ENCODE data around the gene SMCO3. TPM values are rescaled to one million over a fixed set of nuclear protein-coding genes. Genes with fewer than 3 reads are reported as not detected.
A peak's percentile ranks its signal among the peaks of the same experiment; 100 is the strongest.

Gene SMCO3
- total RNA-seq, 3 donors from 2014 or later = not detected

- peak; percentile 51 for ATAC-seq
- no peak overlapping the region for H3K4me3 ChIP-seq
- TF ChIP-seq, protein P1, sequence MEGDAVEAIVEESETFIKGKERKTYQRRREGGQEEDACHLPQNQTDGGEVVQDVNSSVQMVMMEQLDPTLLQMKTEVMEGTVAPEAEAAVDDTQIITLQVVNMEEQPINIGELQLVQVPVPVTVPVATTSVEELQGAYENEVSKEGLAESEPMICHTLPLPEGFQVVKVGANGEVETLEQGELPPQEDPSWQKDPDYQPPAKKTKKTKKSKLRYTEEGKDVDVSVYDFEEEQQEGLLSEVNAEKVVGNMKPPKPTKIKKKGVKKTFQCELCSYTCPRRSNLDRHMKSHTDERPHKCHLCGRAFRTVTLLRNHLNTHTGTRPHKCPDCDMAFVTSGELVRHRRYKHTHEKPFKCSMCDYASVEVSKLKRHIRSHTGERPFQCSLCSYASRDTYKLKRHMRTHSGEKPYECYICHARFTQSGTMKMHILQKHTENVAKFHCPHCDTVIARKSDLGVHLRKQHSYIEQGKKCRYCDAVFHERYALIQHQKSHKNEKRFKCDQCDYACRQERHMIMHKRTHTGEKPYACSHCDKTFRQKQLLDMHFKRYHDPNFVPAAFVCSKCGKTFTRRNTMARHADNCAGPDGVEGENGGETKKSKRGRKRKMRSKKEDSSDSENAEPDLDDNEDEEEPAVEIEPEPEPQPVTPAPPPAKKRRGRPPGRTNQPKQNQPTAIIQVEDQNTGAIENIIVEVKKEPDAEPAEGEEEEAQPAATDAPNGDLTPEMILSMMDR (IDR thresholded peaks at IDR 0.05) = no peak
- no peaks in the 10 kb centered on the region for H3K9me3 ChIP-seq
- H3K36me3 ChIP-seq (ENCODE audit: low read depth) = no peaks in the 10 kb centered on the region
- intact Hi-C loops (cut with DNase I, micrococcal nuclease) = no loop called here
- peak in 1 of 3 donors; percentile 60 for DNase-seq
- no peaks in the 10 kb centered on the region for H3K4me1 ChIP-seq (ENCODE audit: low read depth)
These were observed 3.0 kb downstream of the SMCO3 start for GRCh38 chr12:14810953-14811483.

DNA sequence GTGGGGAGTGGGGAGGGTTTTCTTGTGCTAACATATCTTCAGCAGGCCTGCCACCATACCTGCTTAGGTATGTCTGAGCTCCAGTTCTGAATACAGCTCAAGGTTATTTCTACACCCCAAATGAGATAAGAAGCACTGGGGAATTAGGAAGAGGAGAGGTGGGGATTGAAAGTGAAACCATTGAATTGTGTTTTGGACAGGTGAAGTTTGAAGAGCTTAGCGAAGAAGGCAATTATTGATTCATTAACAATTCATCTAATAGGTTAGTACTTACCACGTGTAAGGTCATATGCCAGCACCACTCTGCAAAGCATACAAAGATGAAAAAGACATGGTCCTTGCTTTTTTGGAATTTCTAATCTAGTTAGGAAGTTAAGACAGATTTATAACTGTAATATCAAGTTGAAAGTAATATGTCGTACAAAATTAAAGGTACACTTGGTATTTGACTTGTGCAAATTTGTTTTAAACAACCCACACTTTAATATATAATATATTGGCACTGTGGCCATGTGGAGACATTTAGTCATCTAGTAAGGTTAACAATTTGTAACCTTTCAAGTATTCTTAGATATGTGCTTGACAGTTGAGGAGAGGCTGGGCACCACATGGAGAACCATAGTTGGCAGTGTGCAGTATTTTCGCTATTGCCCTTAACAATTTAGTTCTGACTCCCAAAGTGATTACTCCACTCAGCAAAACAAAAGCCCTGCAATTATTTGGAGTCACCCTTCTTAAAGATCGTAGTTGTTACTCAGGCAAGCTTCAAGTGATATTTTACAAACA lies 3.6 kb downstream of the SMCO3 start:
- ATAC-seq = no peak
- Histone ChIP-seq H3K36me3 (ENCODE audit: low read depth) (no peaks in the 10 kb centered on the region), H3K4me3 (no peak overlapping the region), H3K4me1 (ENCODE audit: low read depth) (no peaks in the 10 kb centered on the region), H3K9me3 (no peaks in the 10 kb centered on the region)
- DNase-seq = no peak
- TF ChIP-seq, protein P1 (IDR thresholded peaks at IDR 0.05) = no peak
- intact Hi-C loops (cut with DNase I, micrococcal nuclease) = no loop called here

DNA sequence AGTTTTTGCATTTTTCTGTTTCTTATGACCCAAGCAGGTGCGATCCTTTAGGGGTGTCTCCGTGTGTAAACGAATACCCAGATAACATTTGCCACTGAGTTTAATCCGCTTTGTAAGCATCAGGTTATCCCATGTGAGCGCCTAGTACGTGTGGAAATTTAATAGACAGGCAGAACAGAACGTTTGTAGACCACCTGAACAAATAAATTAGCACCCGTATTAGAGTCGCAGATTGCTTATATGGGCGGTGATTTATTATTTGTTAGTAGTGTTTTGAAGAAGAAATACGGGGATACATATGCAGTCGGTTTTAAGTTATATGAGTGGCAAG lies 10.2 kb downstream of the SMCO3 start:
- peaks cover 14% of the 10 kb centered on the region for H3K4me1 ChIP-seq (ENCODE audit: low read depth)
- DNase-seq (no peak), ATAC-seq (peak; percentile 16)
- H3K36me3 ChIP-seq (ENCODE audit: low read depth) = no peaks in the 10 kb centered on the region
- intact Hi-C loops (cut with DNase I, micrococcal nuclease) = no loop called here
- TF ChIP-seq, protein P1 (IDR thresholded peaks at IDR 0.05) = no peak
- H3K4me3 ChIP-seq = peak overlapping the region; percentile 78
- no peaks in the 10 kb centered on the region for H3K9me3 ChIP-seq

DNA sequence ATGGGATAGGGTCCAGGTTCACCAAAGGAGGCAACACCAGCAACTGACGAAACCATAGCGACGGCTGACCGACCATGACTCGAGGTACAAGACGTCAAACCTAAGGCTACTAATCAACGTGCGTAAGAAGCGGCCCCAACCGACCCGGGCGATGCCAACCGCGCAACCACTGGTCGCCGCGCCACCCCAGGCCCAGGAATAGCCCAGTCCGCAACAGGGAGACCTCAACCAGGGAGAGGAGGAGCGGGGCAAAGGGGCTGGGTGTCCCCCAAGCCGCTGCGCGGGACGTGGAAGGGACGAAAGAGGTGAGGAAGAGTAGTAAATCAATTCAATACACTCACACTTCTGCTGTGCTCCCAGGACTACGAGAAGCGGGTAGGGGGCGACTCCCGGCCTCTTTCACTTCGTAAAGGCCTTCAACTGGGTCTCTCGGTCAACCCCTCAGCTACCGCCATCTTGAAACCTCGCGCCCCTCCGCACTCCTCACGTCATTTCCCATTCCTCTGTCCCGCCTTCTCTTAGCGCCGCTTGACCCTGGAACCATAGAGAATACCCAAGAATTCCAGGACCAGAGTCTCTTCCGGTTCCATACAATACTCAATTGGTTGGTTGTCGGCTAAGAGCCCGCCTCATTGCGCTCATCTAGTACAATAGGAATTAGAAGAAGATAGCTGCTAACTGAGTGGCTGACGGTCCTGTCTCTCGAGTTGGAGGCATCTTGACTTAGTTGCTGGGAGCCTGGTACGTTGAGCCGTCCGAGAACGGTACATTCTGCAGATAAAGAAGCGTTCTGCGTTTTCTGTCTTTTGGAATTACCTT lies 10.8 kb downstream of the SMCO3 start, which contains the start of the genes C12orf60 and WBP11:
Gene C12orf60 (plus strand): TSS at position 660 of the 819 bp plus-strand sequence. CDS start 19,266 bp downstream, outside the sequence.
Gene WBP11 (minus strand): TSS at position 468 of the 819 bp plus-strand sequence. CDS start 2,095 bp downstream, outside the sequence.
- intact Hi-C loops (cut with DNase I, micrococcal nuclease) = no loop called here
- DNase-seq (peak; percentile 89 to 96 (median 92)), ATAC-seq (peak; percentile 100)
- Histone ChIP-seq H3K36me3 (ENCODE audit: low read depth) (no peaks in the 10 kb centered on the region), H3K9me3 (no peaks in the 10 kb centered on the region), H3K4me3 (peak within 1 kb of the TSS; percentile 78), H3K4me1 (ENCODE audit: low read depth) (peaks cover 14% of the 10 kb centered on the region)
- TF ChIP-seq, protein P1 (IDR thresholded peaks at IDR 0.05) = no peak

DNA sequence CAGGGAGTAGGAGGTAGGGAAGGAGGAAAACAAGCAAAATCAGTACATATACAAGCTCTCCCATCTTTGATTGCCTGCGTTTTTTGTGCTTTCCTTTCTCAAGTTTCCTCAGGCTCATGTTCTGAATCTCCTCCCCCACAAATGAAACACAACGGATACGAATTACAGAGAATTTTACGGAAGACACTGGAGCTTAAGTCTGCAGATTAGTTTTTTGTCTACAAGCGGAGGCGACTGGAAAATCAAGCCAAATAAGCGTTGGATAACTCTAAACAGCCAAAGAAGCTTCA lies 11.3 kb downstream of the SMCO3 start:
- ATAC-seq (no peak), DNase-seq (no peak)
- TF ChIP-seq, protein P1 (IDR thresholded peaks at IDR 0.05) = no peak
- intact Hi-C loops (cut with DNase I, micrococcal nuclease) = no loop called here
- Histone ChIP-seq H3K9me3 (no peaks in the 10 kb centered on the region), H3K4me1 (ENCODE audit: low read depth) (peaks cover 14% of the 10 kb centered on the region), H3K36me3 (ENCODE audit: low read depth) (no peaks in the 10 kb centered on the region), H3K4me3 (peak overlapping the region; percentile 78)
